ENCODE measurements around the gene MOB3B. TPM values are rescaled to one million over a fixed set of nuclear protein-coding genes. Genes with fewer than 3 reads are reported as not detected.

The MOB3B gene
- polyA plus RNA-seq, 1 of the 3 experiments (the other 2 are of a cell fraction) = 0.90 TPM

GRCh38 chr9:27437652-27438373 is 91.8 kb downstream of the MOB3B start:
- ChIA-PET CTCF (no interaction called here), POLR2A (no interaction called here)
- no peak overlapping the region for H3K4me2 ChIP-seq
- no peaks in the 10 kb centered on the region for H3K4me1 ChIP-seq (ENCODE audit: control insufficient read depth in 1 of 2, insufficient read depth in 2 of 2, low read depth in 1 of 2, low read length in 1 of 2)
- no peaks in the 10 kb centered on the region for H4K20me1 ChIP-seq (ENCODE audit: insufficient read depth)
- no peak overlapping the region for H3K27ac ChIP-seq (ENCODE audit: low read depth in 2 of 2, low read length in 1 of 2)
- H3K4me3 ChIP-seq (ENCODE audit: low read depth in 2 of 2, low read length in 1 of 2) = no peak overlapping the region
- H3K9me3 ChIP-seq = no peaks in the 10 kb centered on the region
- no peaks in the 10 kb centered on the region for H3K36me3 ChIP-seq (replicated peaks in 1 of 2; ENCODE audit: control insufficient read depth in 1 of 2, insufficient read depth in 2 of 2, low read length in 1 of 2)
- no peak overlapping the region for H3K9ac ChIP-seq
- no peak overlapping the region for H2AFZ ChIP-seq (ENCODE audit: low read depth)
- WGBS (ENCODE audit: low lambda C conversion rate) = 91% methylated on average over 6 of the region's 6 CpGs
- TF ChIP-seq ELF1 (IDR thresholded peaks at IDR 0.05) (no peak), JUND (IDR thresholded peaks at IDR 0.05) (no peak), EZH2phosphoT487 (IDR thresholded peaks at IDR 0.05; ENCODE audit: borderline replicate concordance, low read depth) (no peak)
- no peaks in the 10 kb centered on the region for H3F3A ChIP-seq (replicated peaks; ENCODE audit: insufficient read depth)
- no peak for DNase-seq
- H3K9me2 ChIP-seq = no peaks in the 10 kb centered on the region
- no peaks in the 10 kb centered on the region for H3K27me3 ChIP-seq (ENCODE audit: insufficient read depth)
- no peaks in the 10 kb centered on the region for H3K79me2 ChIP-seq (ENCODE audit: insufficient read depth)

GRCh38 chr9:27436234-27436633 is 93.4 kb downstream of the MOB3B start:
- H3F3A ChIP-seq (replicated peaks; ENCODE audit: insufficient read depth) = no peaks in the 10 kb centered on the region
- no peak for DNase-seq
- H3K27ac ChIP-seq (ENCODE audit: low read depth in 2 of 2, low read length in 1 of 2) = no peak overlapping the region
- H3K27me3 ChIP-seq (ENCODE audit: insufficient read depth) = no peaks in the 10 kb centered on the region
- H2AFZ ChIP-seq (ENCODE audit: low read depth) = no peak overlapping the region
- 70% methylated on average over 3 of the region's 3 CpGs for WGBS (ENCODE audit: low lambda C conversion rate)
- H4K20me1 ChIP-seq (ENCODE audit: insufficient read depth) = no peaks in the 10 kb centered on the region
- H3K4me2 ChIP-seq = no peak overlapping the region
- ChIA-PET POLR2A (no interaction called here), CTCF (interaction anchor here (1.3 kb wide), 1 partner anchor 11 kb away, joined by 3 read pairs; no protein-coding TSS in a partner anchor)
- H3K9me3 ChIP-seq = no peaks in the 10 kb centered on the region
- no peak overlapping the region for H3K9ac ChIP-seq
- TF ChIP-seq MEF2A (IDR thresholded peaks at IDR 0.05; ENCODE audit: borderline replicate concordance, low read depth) = no peak
- H3K9me2 ChIP-seq = no peaks in the 10 kb centered on the region
- peaks cover 0 to 3% of the 10 kb centered on the region in 2 experiments; a peak in 2 of 4 replicates for H3K4me1 ChIP-seq (ENCODE audit: control insufficient read depth in 1 of 2, insufficient read depth in 2 of 2, low read depth in 1 of 2, low read length in 1 of 2)
- H3K79me2 ChIP-seq (ENCODE audit: insufficient read depth) = no peaks in the 10 kb centered on the region
- H3K4me3 ChIP-seq (ENCODE audit: low read depth in 2 of 2, low read length in 1 of 2) = no peak overlapping the region
- H3K36me3 ChIP-seq (replicated peaks in 1 of 2; ENCODE audit: control insufficient read depth in 1 of 2, insufficient read depth in 2 of 2, low read length in 1 of 2) = no peaks in the 10 kb centered on the region

- H3K79me2 ChIP-seq (ENCODE audit: insufficient read depth) = no peaks in the 10 kb centered on the region
- H2AFZ ChIP-seq (ENCODE audit: low read depth) = no peak overlapping the region
- H3K9me2 ChIP-seq = no peaks in the 10 kb centered on the region
- 81% methylated on average over 3 of the region's 3 CpGs for WGBS (ENCODE audit: low lambda C conversion rate)
- TF ChIP-seq MEF2A (IDR thresholded peaks at IDR 0.05; ENCODE audit: borderline replicate concordance, low read depth) (no peak), GABPA (IDR thresholded peaks at IDR 0.05; ENCODE audit: low read depth) (no peak), JUND (IDR thresholded peaks at IDR 0.05) (no peak), USF1 (IDR thresholded peaks at IDR 0.05; ENCODE audit: borderline replicate concordance, low read depth) (no peak), TEAD4 (IDR thresholded peaks at IDR 0.05; ENCODE audit: borderline replicate concordance, insufficient read depth) (no peak), RXRA (IDR thresholded peaks at IDR 0.05; ENCODE audit: borderline replicate concordance, low read depth) (no peak), CHD2 (IDR thresholded peaks at IDR 0.05; ENCODE audit: low read length, partially characterized antibody) (no peak), MAX (IDR thresholded peaks at IDR 0.05; ENCODE audit: low read depth) (no peak), EZH2phosphoT487 (IDR thresholded peaks at IDR 0.05; ENCODE audit: borderline replicate concordance, low read depth) (no peak), TAF1 (IDR thresholded peaks at IDR 0.05; ENCODE audit: borderline replicate concordance, low read depth, low read length) (no peak), NRF1 (IDR thresholded peaks at IDR 0.05; ENCODE audit: low read depth, low read length) (no peak), EP300 (IDR thresholded peaks at IDR 0.05; ENCODE audit: borderline replicate concordance in 1 of 2, low read depth in 1 of 2, low read length in 1 of 2) (no peak), SMC3 (IDR thresholded peaks at IDR 0.05; ENCODE audit: low read depth, low read length) (no peak), ELF1 (IDR thresholded peaks at IDR 0.05) (no peak), YY1 (IDR thresholded peaks at IDR 0.05; ENCODE audit: low read depth) (no peak), FOSL2 (IDR thresholded peaks at IDR 0.05; ENCODE audit: borderline replicate concordance, low read depth) (no peak)
- H3K4me3 ChIP-seq (ENCODE audit: low read depth in 2 of 2, low read length in 1 of 2) = no peak overlapping the region
- H3F3A ChIP-seq (replicated peaks; ENCODE audit: insufficient read depth) = no peaks in the 10 kb centered on the region
- no peaks in the 10 kb centered on the region for H3K9me3 ChIP-seq
- no peak overlapping the region for H3K9ac ChIP-seq
- POLR2A ChIA-PET = no interaction called here
- no peak for DNase-seq
- no peaks in the 10 kb centered on the region for H3K36me3 ChIP-seq (replicated peaks in 1 of 2; ENCODE audit: control insufficient read depth in 1 of 2, insufficient read depth in 2 of 2, low read length in 1 of 2)
- H4K20me1 ChIP-seq (ENCODE audit: insufficient read depth) = no peaks in the 10 kb centered on the region
- CTCF ChIA-PET = interaction anchor here (1.6 kb wide), 1 partner anchor 9 kb away, joined by 4 read pairs; no protein-coding TSS in a partner anchor
- peaks cover 0 to 3% of the 10 kb centered on the region in 2 experiments; a peak in 2 of 4 replicates for H3K4me1 ChIP-seq (ENCODE audit: control insufficient read depth in 1 of 2, insufficient read depth in 2 of 2, low read depth in 1 of 2, low read length in 1 of 2)
- no peak overlapping the region for H3K4me2 ChIP-seq
- no peaks in the 10 kb centered on the region for H3K27me3 ChIP-seq (ENCODE audit: insufficient read depth)
- H3K27ac ChIP-seq (ENCODE audit: low read depth in 2 of 2, low read length in 1 of 2) = no peak overlapping the region; a peak in 1 of 4 replicates
Measured at GRCh38 chr9:27433631-27434325, 95.8 kb downstream of the MOB3B start.
